HUES48 (cell line): Measurements from ENCODE around the gene PMEL.

Experiments used
- H3K27ac ChIP-seq: one replicate; pipeline ENCODE4 v1.7.0; 2013; ENCODE audit warnings: low read depth, low read length, inconsistent platforms
- H3K27me3 ChIP-seq: 2 replicates; pipeline ENCODE4 v1.6.1; 2013; ENCODE audit warnings: mild to moderate bottlenecking, low read length; ENCODE audit not compliant: control insufficient read depth, insufficient read depth
- H3K36me3 ChIP-seq: 2 replicates; pipeline ENCODE4 v1.6.1; 2013; ENCODE audit warnings: low read length; ENCODE audit not compliant: control insufficient read depth, insufficient read depth
- H3K4me1 ChIP-seq: 2 replicates; pipeline ENCODE4 v1.6.1; 2013; ENCODE audit warnings: mild to moderate bottlenecking, low read length; ENCODE audit not compliant: control insufficient read depth, insufficient read depth
- H3K4me3 ChIP-seq: 2 replicates; pipeline ENCODE4 v1.5.1; 2013; ENCODE audit warnings: mild to moderate bottlenecking, low read depth, low read length
- H3K9ac ChIP-seq: 2 replicates; pipeline ENCODE4 v1.6.1; 2013; ENCODE audit warnings: mild to moderate bottlenecking, low read depth, low read length, moderate library complexity
- H3K9me3 ChIP-seq: 2 replicates; pipeline ENCODE4 v1.6.1; 2013; ENCODE audit warnings: low read length; ENCODE audit not compliant: control insufficient read depth, insufficient read depth

The PMEL gene

DNA sequence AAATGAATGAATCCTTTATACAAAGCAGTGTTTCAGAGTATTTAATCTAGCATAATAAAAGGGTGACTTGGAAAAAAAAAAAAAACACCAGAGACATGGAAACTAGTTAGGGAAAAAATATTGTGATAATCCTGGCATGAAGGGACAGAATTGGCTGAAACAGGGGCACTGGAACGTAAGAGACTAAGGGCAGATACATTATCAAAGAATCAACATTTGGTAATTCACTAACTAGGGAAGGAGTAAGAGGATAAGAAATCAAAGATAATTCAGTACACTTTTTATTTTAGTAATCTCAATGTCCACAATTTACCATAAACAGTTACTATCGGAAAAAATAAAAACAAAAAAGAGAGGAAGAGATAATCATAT lies 56.3 kb downstream of the PMEL start:
- Histone ChIP-seq H3K27ac (peak overlapping the region; percentile 46), H3K4me1 (0 out of 2 replicates have a peak, but pooled peaks cover 6% of the 10 kb centered on the region), H3K27me3 (no peaks in the 10 kb centered on the region), H3K36me3 (peaks cover 20% of the 10 kb centered on the region), H3K4me3 (no peak overlapping the region), H3K9ac (no peak overlapping the region), H3K9me3 (no peaks in the 10 kb centered on the region)

DNA sequence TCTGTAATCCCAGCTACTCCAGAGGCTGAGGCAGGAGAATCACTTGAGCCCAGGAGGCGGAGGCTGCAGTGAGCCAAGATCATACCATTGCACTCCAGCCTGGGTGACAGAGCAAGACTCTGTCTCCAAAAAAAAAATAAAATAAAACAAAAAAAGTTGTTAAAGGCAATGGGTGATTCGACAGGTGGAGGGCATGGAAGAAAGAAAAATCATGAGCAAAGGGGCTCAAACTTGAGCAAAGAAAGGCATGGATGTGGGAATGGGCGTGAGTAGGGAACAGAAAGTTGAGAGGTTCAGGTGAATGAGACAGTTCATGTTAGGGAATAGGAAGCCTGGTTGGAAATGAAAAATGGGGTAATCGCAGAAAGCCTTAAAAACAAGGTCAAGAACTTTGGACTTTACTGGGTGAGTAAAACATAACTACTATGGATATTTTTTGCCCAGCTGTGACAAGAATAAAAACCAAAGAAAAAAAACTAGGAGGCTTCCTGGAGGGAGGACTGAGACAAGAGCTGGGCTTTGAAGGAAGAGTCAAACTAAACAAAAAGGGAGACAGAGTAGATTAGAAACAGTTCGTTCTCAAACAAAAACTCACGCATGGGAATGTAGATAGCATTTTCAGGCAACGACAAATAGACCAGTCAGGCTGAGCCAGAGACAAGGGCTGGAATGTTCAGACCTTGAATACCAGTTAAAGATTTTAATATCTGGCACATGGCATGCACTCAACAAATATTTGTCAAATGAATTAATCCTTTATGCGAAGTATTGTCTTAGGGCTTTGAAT lies 56.9 kb downstream of the PMEL start:
- 0 out of 2 replicates have a peak, but pooled peaks cover 6% of the 10 kb centered on the region for H3K4me1 ChIP-seq
- no peaks in the 10 kb centered on the region for H3K27me3 ChIP-seq
- H3K27ac ChIP-seq: peak overlapping the region; percentile 46
- H3K9me3 ChIP-seq: no peaks in the 10 kb centered on the region
- H3K36me3 ChIP-seq: peaks cover 14% of the 10 kb centered on the region
- no peak overlapping the region for H3K9ac ChIP-seq
- H3K4me3 ChIP-seq: no peak overlapping the region

DNA sequence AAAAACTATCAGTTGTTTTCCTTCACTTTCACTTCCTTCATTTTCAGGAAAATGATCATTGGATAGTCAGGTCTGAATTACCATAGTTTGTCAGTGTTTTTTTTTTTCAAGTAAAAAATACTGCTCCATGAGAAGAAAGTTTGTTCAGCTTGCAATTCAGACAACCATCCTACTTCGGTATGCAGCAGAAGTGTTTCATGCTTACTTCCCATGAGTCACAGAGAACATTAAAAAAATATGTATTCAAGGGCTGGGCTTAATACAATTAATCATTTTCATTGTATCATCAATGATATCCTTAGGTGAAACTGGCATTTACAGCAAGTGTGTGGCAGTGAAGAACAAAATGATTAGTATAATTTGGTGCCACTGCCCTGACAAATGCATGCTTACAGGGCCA lies 59.8 kb downstream of the PMEL start:
- Histone ChIP-seq H3K27ac (no peak overlapping the region), H3K9me3 (no peaks in the 10 kb centered on the region), H3K4me3 (no peak overlapping the region), H3K4me1 (0 out of 2 replicates have a peak, but pooled peaks cover 6% of the 10 kb centered on the region), H3K27me3 (no peaks in the 10 kb centered on the region), H3K36me3 (peaks cover 27% of the 10 kb centered on the region), H3K9ac (no peak overlapping the region)
